Endothelial cell (in vitro differentiated cells): ENCODE results near the gene CTNNA3. TPM values are rescaled to one million over a fixed set of nuclear protein-coding genes. Genes with fewer than 3 reads are reported as not detected.

Experiments
- DNase-seq: peaks from one replicate; pipeline ENCODE4 v3.0.0; 2021; ENCODE audit warnings: low spot score
- H3K27ac Mint-ChIP-seq: one replicate; pipeline ENCODE4 v1.8.0; 2021; ENCODE audit warnings: mixed read lengths, inconsistent platforms; ENCODE audit not compliant: unreplicated experiment
- H3K27me3 Mint-ChIP-seq: one replicate; pipeline ENCODE4 v1.8.0; 2021; ENCODE audit warnings: mild to moderate bottlenecking, moderate library complexity, mixed read lengths, inconsistent platforms; ENCODE audit not compliant: unreplicated experiment
- H3K36me3 Mint-ChIP-seq: one replicate; pipeline ENCODE4 v1.8.0; 2021; ENCODE audit warnings: mild to moderate bottlenecking, low read depth, mixed read lengths, inconsistent platforms; ENCODE audit not compliant: unreplicated experiment
- H3K4me1 Mint-ChIP-seq: one replicate; pipeline ENCODE4 v1.8.0; 2021; ENCODE audit warnings: mild to moderate bottlenecking, mixed read lengths, inconsistent platforms; ENCODE audit not compliant: unreplicated experiment
- H3K4me3 Mint-ChIP-seq: one replicate; pipeline ENCODE4 v1.8.0; 2021; ENCODE audit warnings: mild to moderate bottlenecking, mixed read lengths, inconsistent platforms; ENCODE audit not compliant: unreplicated experiment
- H3K9me3 Mint-ChIP-seq: one replicate; pipeline ENCODE4 v1.8.0; 2021; ENCODE audit warnings: mixed read lengths, inconsistent platforms; ENCODE audit not compliant: unreplicated experiment
- CTCF ChIP-seq: fragments of 200-600 bp; sonication (generic); IDR thresholded peaks from one replicate; pipeline ENCODE4 v1.5.0; 2021; ENCODE audit warnings: antibody characterized with exemption; ENCODE audit not compliant: unreplicated experiment
- total RNA-seq: library from RNA; stranded (reverse); fragmentation: NEBNext Ultra II Directional; extraction: Animal tissue kit (Norgen Biotek cat#: 25700); gene quantifications from one replicate; pipeline ENCODE4 v1.2.1, GENCODE V29; 2021; ENCODE audit not compliant: unreplicated experiment

CTNNA3 gene
- total RNA-seq, 1 donor from 2014 or later = 2.3 TPM

- H3K4me3 Mint-ChIP-seq = no peak overlapping the region
- no peak for DNase-seq
- H3K4me1 Mint-ChIP-seq = peaks cover 2% of the 10 kb centered on the region
- no peak overlapping the region for H3K27ac Mint-ChIP-seq
- no peaks in the 10 kb centered on the region for H3K27me3 Mint-ChIP-seq
- no peaks in the 10 kb centered on the region for H3K9me3 Mint-ChIP-seq
- TF ChIP-seq CTCF = no peak
- no peaks in the 10 kb centered on the region for H3K36me3 Mint-ChIP-seq
These were observed 1238.4 kb downstream of the CTNNA3 start for GRCh38 chr10:66457629-66458028.

- no peak for TF ChIP-seq CTCF
- no peaks in the 10 kb centered on the region for H3K4me1 Mint-ChIP-seq
These were observed 1240.7 kb downstream of the CTNNA3 start for GRCh38 chr10:66455304-66455703.

GRCh38 chr10:66440568-66440967 lies 1255.4 kb downstream of the CTNNA3 start:
- no peak overlapping the region for H3K27ac Mint-ChIP-seq
- no peak for DNase-seq
- no peaks in the 10 kb centered on the region for H3K9me3 Mint-ChIP-seq
- H3K4me3 Mint-ChIP-seq = no peak overlapping the region
- H3K27me3 Mint-ChIP-seq = no peaks in the 10 kb centered on the region
- H3K36me3 Mint-ChIP-seq = no peaks in the 10 kb centered on the region
- H3K4me1 Mint-ChIP-seq = no peaks in the 10 kb centered on the region
- TF ChIP-seq CTCF = no peak

More at GRCh38 chr10:66455304-66455703, 1240.7 kb downstream of the CTNNA3 start:
- H3K9me3 Mint-ChIP-seq = no peaks in the 10 kb centered on the region
- no peak overlapping the region for H3K27ac Mint-ChIP-seq
- no peak for DNase-seq
- H3K27me3 Mint-ChIP-seq = no peaks in the 10 kb centered on the region
- no peak overlapping the region for H3K4me3 Mint-ChIP-seq
- H3K36me3 Mint-ChIP-seq = no peaks in the 10 kb centered on the region

GRCh38 chr10:66414943-66415342 lies 1281.1 kb downstream of the CTNNA3 start:
- no peak overlapping the region for H3K4me3 Mint-ChIP-seq

GRCh38 chr10:66405566-66405965 lies 1290.4 kb downstream of the CTNNA3 start:
- H3K36me3 Mint-ChIP-seq = no peaks in the 10 kb centered on the region
- no peak for DNase-seq
- H3K9me3 Mint-ChIP-seq = no peaks in the 10 kb centered on the region
- TF ChIP-seq CTCF = no peak
- H3K4me1 Mint-ChIP-seq = no peaks in the 10 kb centered on the region
- no peak overlapping the region for H3K27ac Mint-ChIP-seq
- H3K27me3 Mint-ChIP-seq = no peaks in the 10 kb centered on the region
- H3K4me3 Mint-ChIP-seq = no peak overlapping the region

More at GRCh38 chr10:66414943-66415342, 1281.1 kb downstream of the CTNNA3 start:
- DNase-seq = no peak
- Mint-ChIP-seq H3K27me3 (no peaks in the 10 kb centered on the region), H3K27ac (no peak overlapping the region), H3K36me3 (no peaks in the 10 kb centered on the region), H3K9me3 (no peaks in the 10 kb centered on the region), H3K4me1 (no peaks in the 10 kb centered on the region)
- TF ChIP-seq CTCF = no peak
